ENCODE results near the gene GRAMD1A.

DNA sequence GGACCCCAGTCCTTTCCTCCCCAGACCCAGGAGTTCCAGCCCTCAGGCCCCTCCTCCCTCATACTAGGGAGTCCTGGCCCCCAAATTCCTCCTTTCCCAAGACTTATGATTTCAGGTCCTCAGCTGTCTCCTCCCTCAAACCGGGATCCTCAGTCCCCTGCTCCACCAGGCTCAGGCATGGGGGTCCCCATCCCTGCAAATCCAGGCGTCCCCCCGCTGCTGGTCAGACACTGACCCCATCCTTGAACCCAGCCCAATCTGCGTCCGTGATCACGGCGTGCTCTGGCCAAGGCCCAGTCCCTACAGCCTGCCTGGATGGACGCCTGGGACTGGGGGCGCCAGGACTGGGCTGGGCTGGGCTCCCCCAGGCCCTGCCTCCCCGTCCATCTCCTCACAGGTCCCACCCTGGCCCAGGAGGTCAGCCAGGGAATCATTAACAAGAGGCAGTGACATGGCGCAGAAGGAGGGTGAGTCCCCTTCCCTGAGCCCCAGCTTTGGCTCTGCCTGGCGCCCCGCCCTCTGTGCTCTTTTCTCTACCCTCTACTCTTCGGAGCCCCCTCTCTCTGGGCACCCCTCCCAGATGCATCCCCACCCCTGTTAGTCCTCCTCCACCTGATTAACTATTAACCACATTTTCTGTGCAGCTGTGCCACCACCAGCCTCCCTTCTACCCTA lies 42.1 kb downstream of the GRAMD1A start:
- TF ChIP-seq CTCF (conservative IDR thresholded peaks at IDR 0.05) (no peak), EZH2 (IDR thresholded peaks at IDR 0.05; ENCODE audit: low read depth) (no peak)

Measured in PC-9 (cell line).